Activated T-cell treated with anti-CD3 and anti-CD28 coated beads for 24 hours (primary cell): ENCODE results near the gene TMC1.

Experiments used
- DNase-seq: peaks from one replicate; pipeline ENCODE4 v3.0.0-alpha.2; 2020; ENCODE audit warnings: low read depth

Gene TMC1

GRCh38 chr9:72874344-72874743, 352.9 kb downstream of the TMC1 start:
- no peak for DNase-seq

- DNase-seq: no peak
Measured at GRCh38 chr9:72875221-72875620, 353.8 kb downstream of the TMC1 start.

- DNase-seq: no peak
Measured at GRCh38 chr9:72880821-72881220, 359.4 kb downstream of the TMC1 start.

- DNase-seq: no peak
Measured at GRCh38 chr9:72882117-72882775, 360.8 kb downstream of the TMC1 start.

GRCh38 chr9:72883875-72884274, 362.5 kb downstream of the TMC1 start:
- no peak for DNase-seq

GRCh38 chr9:72884508-72884907, 363.1 kb downstream of the TMC1 start:
- no peak for DNase-seq
